Peyer's patch (tissue), 4 donors: ENCODE measurements around the gene CPT1B.

Experiments
- CTCF ChIP-seq, 6 experiments: fragments of 450-650 bp in 4 of 6; fragments of 200-600 bp in 2 of 6; sonication (generic) in 1 of 6; IDR thresholded peaks; one replicate each; pipeline ENCODE4 v1.5.1; 2017 to 2019; ENCODE audit warnings: antibody characterized with exemption in 6 of 6, mild to moderate bottlenecking in 3 of 6, moderate library complexity in 1 of 6
- POLR2A ChIP-seq, 2 donors: fragments of 450-650 bp; IDR thresholded peaks; one replicate each; pipeline ENCODE4 v1.5.1; 2017; ENCODE audit warnings: antibody characterized with exemption in 2 of 2, mild to moderate bottlenecking in 2 of 2, moderate library complexity in 2 of 2

- TF ChIP-seq POLR2A (IDR thresholded peaks at IDR 0.05) (no peak), CTCF (IDR thresholded peaks at IDR 0.05) (no peak)
Measured at GRCh38 chr22:50626850-50627641, 48.8 kb upstream of the CPT1B start.
